ENCODE measurements around the gene RPS4Y2. TPM values are rescaled to one million over a fixed set of nuclear protein-coding genes. Genes with fewer than 3 reads are reported as not detected.

The RPS4Y2 gene
- total and polyA plus RNA-seq, 9 of the 15 experiments (the other 6 are each of a cell fraction or from before 2014, with no cell fraction given), result not detected

DNA sequence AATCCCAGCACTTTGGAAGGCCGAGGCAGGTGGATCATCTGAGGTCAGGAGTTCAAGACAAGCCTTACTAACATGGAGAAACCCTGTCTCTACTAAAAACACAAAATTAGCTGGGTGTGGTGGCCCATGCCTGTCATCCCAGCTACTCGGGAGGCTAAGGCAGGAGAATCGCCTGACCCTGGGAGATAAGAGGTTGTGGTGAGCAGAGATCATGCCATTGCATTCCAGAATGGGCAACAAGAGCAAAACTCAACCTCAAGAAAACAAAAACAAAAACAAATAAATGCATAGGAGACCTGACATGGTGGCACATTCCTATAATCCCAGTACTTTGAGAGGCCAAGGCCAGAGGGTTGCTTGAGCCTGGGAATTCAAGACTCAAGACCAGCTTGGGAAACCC lies 16.1 kb upstream of the RPS4Y2 start:
- no peak for DNase-seq (ENCODE audit: extremely low read depth in 1 of 4, low spot score in 3 of 4)
- no peak for ATAC-seq
- Histone ChIP-seq H3K79me2 (ENCODE audit: control insufficient read depth, insufficient read depth, low read length) (no peaks in the 10 kb centered on the region), H3K4me3 (no peak overlapping the region), H4K20me1 (replicated peaks; ENCODE audit: control insufficient read depth, insufficient read depth, low read length) (no peaks in the 10 kb centered on the region), H3K36me3 (ENCODE audit: control insufficient read depth, insufficient read depth, low read length) (no peaks in the 10 kb centered on the region), H3K9ac (ENCODE audit: insufficient read depth in 1 of 2, low read depth in 2 of 2, low read length in 2 of 2) (no peak overlapping the region), H2AFZ (ENCODE audit: low read depth, low read length) (no peak overlapping the region), H3K27me3 (ENCODE audit: control insufficient read depth in 2 of 2, insufficient read depth in 2 of 2, low read length in 2 of 2) (no peaks in the 10 kb centered on the region), H3K27ac (ENCODE audit: extremely low read depth, low read depth, low read length) (no peak overlapping the region), H3K4me1 (replicated peaks in 1 of 2; ENCODE audit: control insufficient read depth in 2 of 2, insufficient read depth in 2 of 2, low read length in 2 of 2) (no peaks in the 10 kb centered on the region), H3K4me2 (ENCODE audit: insufficient read depth, low read length) (no peak overlapping the region), H3K9me3 (replicated peaks; ENCODE audit: control insufficient read depth, insufficient read depth, low read depth, low read length) (no peaks in the 10 kb centered on the region), H3K9me1 (ENCODE audit: control insufficient read depth, insufficient read depth, low read length) (no peaks in the 10 kb centered on the region)
- ChIA-PET CTCF (ENCODE audit: low intra/inter-chr PET ratio) (no interaction called here), POLR2A (no interaction called here)
- intact Hi-C loops (cut with micrococcal nuclease), result no loop called here
- in situ Hi-C loops (cut with MboI), result no loop called here
- BruUV-seq (replicated peaks), result no TSS peak
- TF ChIP-seq SRSF1 (IDR thresholded peaks at IDR 0.05; ENCODE audit: low read depth, low read length) (no peak), RBM39 (optimal IDR thresholded peaks at IDR 0.05; ENCODE audit: low read depth, low read length) (no peak), ZNF436 (CRISPR knock-in tag; IDR thresholded peaks at IDR 0.05) (no peak)
- TF ChIP-seq, protein P1, sequence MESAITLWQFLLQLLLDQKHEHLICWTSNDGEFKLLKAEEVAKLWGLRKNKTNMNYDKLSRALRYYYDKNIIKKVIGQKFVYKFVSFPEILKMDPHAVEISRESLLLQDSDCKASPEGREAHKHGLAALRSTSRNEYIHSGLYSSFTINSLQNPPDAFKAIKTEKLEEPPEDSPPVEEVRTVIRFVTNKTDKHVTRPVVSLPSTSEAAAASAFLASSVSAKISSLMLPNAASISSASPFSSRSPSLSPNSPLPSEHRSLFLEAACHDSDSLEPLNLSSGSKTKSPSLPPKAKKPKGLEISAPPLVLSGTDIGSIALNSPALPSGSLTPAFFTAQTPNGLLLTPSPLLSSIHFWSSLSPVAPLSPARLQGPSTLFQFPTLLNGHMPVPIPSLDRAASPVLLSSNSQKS (CRISPR knock-in tag; IDR thresholded peaks at IDR 0.05), result no peak
- TF ChIP-seq, protein P2, sequence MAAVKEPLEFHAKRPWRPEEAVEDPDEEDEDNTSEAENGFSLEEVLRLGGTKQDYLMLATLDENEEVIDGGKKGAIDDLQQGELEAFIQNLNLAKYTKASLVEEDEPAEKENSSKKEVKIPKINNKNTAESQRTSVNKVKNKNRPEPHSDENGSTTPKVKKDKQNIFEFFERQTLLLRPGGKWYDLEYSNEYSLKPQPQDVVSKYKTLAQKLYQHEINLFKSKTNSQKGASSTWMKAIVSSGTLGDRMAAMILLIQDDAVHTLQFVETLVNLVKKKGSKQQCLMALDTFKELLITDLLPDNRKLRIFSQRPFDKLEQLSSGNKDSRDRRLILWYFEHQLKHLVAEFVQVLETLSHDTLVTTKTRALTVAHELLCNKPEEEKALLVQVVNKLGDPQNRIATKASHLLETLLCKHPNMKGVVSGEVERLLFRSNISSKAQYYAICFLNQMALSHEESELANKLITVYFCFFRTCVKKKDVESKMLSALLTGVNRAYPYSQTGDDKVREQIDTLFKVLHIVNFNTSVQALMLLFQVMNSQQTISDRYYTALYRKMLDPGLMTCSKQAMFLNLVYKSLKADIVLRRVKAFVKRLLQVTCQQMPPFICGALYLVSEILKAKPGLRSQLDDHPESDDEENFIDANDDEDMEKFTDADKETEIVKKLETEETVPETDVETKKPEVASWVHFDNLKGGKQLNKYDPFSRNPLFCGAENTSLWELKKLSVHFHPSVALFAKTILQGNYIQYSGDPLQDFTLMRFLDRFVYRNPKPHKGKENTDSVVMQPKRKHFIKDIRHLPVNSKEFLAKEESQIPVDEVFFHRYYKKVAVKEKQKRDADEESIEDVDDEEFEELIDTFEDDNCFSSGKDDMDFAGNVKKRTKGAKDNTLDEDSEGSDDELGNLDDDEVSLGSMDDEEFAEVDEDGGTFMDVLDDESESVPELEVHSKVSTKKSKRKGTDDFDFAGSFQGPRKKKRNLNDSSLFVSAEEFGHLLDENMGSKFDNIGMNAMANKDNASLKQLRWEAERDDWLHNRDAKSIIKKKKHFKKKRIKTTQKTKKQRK (IDR thresholded peaks at IDR 0.05; ENCODE audit: borderline replicate concordance, low read depth, low read length), result no peak
- no peak for FAIRE-seq
- WGBS (ENCODE audit: insufficient coverage, low coverage, missing lambda C conversion rate), result no CpG with 5 or more reads among the region's 3 CpGs
